Activated T-helper 1 cell treated with Interleukin-2 at 50 U/mL for 16 hours (primary cell): ENCODE results near the gene C17orf78.
"Not testable (repeated sequence)": the region's sequence is repeated elsewhere in the genome, so short reads cannot be mapped to it uniquely, and the experiment has no call there.

Source experiments
- DNase-seq: peaks from one replicate; pipeline ENCODE4 v3.0.0-alpha.2; 2020; ENCODE audit warnings: low read depth

Gene C17orf78

GRCh38 chr17:37375706-37376105 lies at the start of gene C17orf78:
Gene C17orf78, plus strand, starts transcription at chr17:37375985. Its CDS starts 108 bp downstream, at chr17:37376093.
- DNase-seq, result no peak

GRCh38 chr17:37327341-37328090 lies 48.3 kb upstream of the C17orf78 start:
- DNase-seq, result no peak

GRCh38 chr17:37338847-37339246 lies 36.9 kb upstream of the C17orf78 start:
- no peak for DNase-seq

- no peak for DNase-seq
Measured at GRCh38 chr17:37339321-37339720, 36.5 kb upstream of the C17orf78 start.

- DNase-seq, result no peak
Measured at GRCh38 chr17:37340804-37341203, 35.0 kb upstream of the C17orf78 start.

GRCh38 chr17:37342589-37342988 lies 33.2 kb upstream of the C17orf78 start:
- no peak for DNase-seq

- DNase-seq, result no peak
Measured at GRCh38 chr17:37344519-37344918, 31.3 kb upstream of the C17orf78 start.

- DNase-seq, result not testable (repeated sequence)
Measured at GRCh38 chr17:37346863-37347402, 28.9 kb upstream of the C17orf78 start.

- not testable (repeated sequence) for DNase-seq
Measured at GRCh38 chr17:37356796-37357569, 18.8 kb upstream of the C17orf78 start.

GRCh38 chr17:37358098-37358829 lies 17.5 kb upstream of the C17orf78 start:
- DNase-seq, result no peak

- peak; percentile 80 for DNase-seq
Measured at GRCh38 chr17:37358830-37359681, 16.7 kb upstream of the C17orf78 start.

- DNase-seq, result no peak
Measured at GRCh38 chr17:37359682-37360188, 16.1 kb upstream of the C17orf78 start.

- DNase-seq, result no peak
Measured at GRCh38 chr17:37360632-37361031, 15.2 kb upstream of the C17orf78 start.

- no peak for DNase-seq
Measured at GRCh38 chr17:37361543-37361942, 14.2 kb upstream of the C17orf78 start.

GRCh38 chr17:37365589-37365988 lies 10.2 kb upstream of the C17orf78 start:
- no peak for DNase-seq

GRCh38 chr17:37368577-37368976 lies 7.2 kb upstream of the C17orf78 start:
- DNase-seq, result no peak

- peak; percentile 22 for DNase-seq
Measured at GRCh38 chr17:37373530-37374159, 2.1 kb upstream of the C17orf78 start.

- DNase-seq, result no peak
Measured at GRCh38 chr17:37382056-37382455, 6.3 kb downstream of the C17orf78 start.

- no peak for DNase-seq
Measured at GRCh38 chr17:37384560-37385149, 8.9 kb downstream of the C17orf78 start.

- no peak for DNase-seq
Measured at GRCh38 chr17:37385474-37385990, 9.7 kb downstream of the C17orf78 start.
